IPS DF 6.9 (cell line): ENCODE data around the gene SIRT7.

ENCODE experiments used
- DNase-seq: peaks from one replicate; pipeline ENCODE4 v3.0.0-alpha.2; 2013; ENCODE audit warnings: low read depth, low spot score
- H3K27ac ChIP-seq: one replicate; pipeline ENCODE4 v1.5.1; 2013; ENCODE audit warnings: low read length, control low read depth
- H3K27me3 ChIP-seq: 2 replicates; pipeline ENCODE4 v1.6.1; 2013; ENCODE audit warnings: mild to moderate bottlenecking, low read length; ENCODE audit not compliant: control insufficient read depth, insufficient read depth
- H3K36me3 ChIP-seq: 2 replicates; pipeline ENCODE4 v1.6.1; 2013; ENCODE audit warnings: low read length; ENCODE audit not compliant: control insufficient read depth, insufficient read depth
- H3K4me1 ChIP-seq: 2 replicates; pipeline ENCODE4 v1.6.1; 2013; ENCODE audit warnings: low read length; ENCODE audit not compliant: control insufficient read depth, insufficient read depth
- H3K4me3 ChIP-seq: 2 replicates; pipeline ENCODE4 v1.5.1; 2013; ENCODE audit warnings: mild to moderate bottlenecking, low read length
- H3K9me3 ChIP-seq: 2 replicates; pipeline ENCODE4 v1.6.1; 2013; ENCODE audit warnings: low read length, inconsistent platforms; ENCODE audit not compliant: control insufficient read depth, insufficient read depth
- WGBS: extraction: QIAGEN DNeasy Blood & Tissue Kit; methylation state at CpG from one replicate; pipeline ENCODE4 v1.1.7; 2013; ENCODE audit warnings: mixed read lengths, missing lambda C conversion rate; ENCODE audit not compliant: insufficient read length, insufficient coverage; 5-methylcytosine and 5-hydroxymethylcytosine counted together

SIRT7 gene

DNA sequence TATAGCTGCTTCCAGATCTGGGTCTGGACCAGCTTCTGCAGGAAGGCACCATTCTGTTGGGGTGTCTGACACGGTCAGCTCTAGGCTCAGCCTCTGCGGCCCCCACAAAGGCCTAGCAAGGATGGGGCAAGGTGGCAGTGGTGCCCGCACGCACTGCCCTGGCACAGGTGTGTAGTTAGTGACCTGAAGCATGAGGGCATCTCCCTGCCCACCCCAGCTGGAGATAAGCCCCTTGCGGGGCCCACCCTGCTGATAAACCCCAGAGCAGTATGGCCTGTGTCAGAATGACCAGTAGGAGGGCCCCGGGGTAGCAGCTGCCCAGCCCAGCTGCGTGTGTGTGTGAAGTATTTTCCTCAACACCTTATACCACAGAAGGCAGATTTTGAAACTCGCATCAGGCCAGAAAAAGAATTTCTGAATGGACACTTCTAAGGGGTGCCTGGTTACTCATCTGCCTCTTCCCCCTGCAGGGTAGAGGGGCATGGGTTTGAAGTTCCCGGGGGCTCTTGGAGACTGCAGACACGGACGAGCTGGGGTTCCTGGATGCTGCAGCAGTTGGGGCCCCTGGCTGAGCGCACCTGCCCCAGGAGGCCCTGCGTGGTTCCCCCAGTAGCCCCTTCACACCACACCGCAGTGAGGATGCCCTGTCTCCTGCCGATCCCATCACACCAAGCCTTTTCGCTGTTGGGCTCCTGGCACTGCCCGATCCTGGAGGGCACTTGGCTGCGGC is 51.4 kb downstream of the SIRT7 start:
- Histone ChIP-seq H3K9me3 (no peaks in the 10 kb centered on the region), H3K4me1 (peaks cover 3% of the 10 kb centered on the region), H3K27me3 (no peaks in the 10 kb centered on the region), H3K27ac (no peak overlapping the region), H3K4me3 (no peak overlapping the region), H3K36me3 (peaks cover 7% of the 10 kb centered on the region; the same call in 1 of the 2 replicates)
- no peak for DNase-seq
- no CpG with 5 or more reads among the region's 18 CpGs for WGBS

DNA sequence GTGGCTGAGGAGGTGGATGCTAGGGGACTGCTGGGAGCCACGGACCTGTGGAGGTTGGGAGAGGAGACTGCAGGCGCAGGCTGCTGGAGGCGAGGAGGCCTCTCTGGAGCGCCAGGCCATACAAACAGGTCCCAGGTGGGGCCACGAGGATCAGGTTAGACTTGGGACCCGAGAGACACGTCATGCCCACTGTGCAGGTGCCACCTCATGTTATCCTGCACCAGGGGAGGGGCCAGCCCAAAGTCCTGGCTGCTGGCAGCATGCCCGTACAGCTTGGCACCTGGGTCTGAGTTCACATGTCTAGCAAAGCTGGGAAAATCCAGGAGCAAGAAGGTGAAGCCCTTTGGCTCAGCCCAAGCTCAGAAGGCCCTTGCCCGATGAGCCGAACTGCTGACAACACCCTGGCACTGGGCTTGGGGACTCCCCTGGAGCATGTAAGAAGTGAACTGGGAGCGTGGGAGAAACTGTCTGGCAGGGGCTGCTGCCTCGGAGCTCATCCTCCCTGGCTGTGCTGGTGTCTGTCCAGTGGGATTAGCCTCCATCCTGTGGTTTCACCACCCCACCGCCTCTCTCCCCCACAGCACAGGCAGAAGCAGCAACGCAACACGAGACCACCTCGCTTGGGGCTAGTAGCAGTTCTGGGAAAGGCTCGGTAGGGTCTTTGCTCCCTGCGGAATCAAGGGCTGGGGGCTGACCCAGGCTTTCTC is 52.1 kb downstream of the SIRT7 start:
- Histone ChIP-seq H3K36me3 (peaks cover 7% of the 10 kb centered on the region; the same call in 1 of the 2 replicates), H3K4me1 (peaks cover 3% of the 10 kb centered on the region), H3K27me3 (no peaks in the 10 kb centered on the region), H3K4me3 (no peak overlapping the region), H3K27ac (no peak overlapping the region), H3K9me3 (no peaks in the 10 kb centered on the region)
- WGBS, result no CpG with 5 or more reads among the region's 18 CpGs
- no peak for DNase-seq

DNA sequence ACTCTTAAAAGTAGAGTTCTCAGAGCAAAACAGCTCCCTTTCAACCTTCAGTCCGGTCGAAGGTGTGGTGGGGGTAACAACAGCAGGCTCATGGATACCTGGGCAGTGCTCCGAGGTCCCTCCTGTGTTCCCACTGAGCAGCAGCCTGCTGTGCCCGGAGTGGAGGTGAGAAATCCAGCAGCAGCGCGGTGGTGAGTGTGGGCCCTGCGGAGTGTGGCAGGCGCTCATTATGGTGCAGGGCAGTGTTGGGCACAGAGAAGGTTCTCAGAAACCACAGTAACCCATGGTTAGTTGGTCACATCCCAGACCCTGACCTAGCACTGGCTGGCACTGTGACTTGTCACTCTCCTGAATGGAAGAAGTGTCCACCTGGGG is 52.6 kb downstream of the SIRT7 start:
- Histone ChIP-seq H3K27ac (no peak overlapping the region), H3K27me3 (no peaks in the 10 kb centered on the region), H3K36me3 (peaks cover 7% of the 10 kb centered on the region; the same call in 1 of the 2 replicates), H3K4me1 (peaks cover 3% of the 10 kb centered on the region), H3K9me3 (no peaks in the 10 kb centered on the region), H3K4me3 (no peak overlapping the region)
- no CpG with 5 or more reads among the region's 8 CpGs for WGBS
- no peak for DNase-seq

DNA sequence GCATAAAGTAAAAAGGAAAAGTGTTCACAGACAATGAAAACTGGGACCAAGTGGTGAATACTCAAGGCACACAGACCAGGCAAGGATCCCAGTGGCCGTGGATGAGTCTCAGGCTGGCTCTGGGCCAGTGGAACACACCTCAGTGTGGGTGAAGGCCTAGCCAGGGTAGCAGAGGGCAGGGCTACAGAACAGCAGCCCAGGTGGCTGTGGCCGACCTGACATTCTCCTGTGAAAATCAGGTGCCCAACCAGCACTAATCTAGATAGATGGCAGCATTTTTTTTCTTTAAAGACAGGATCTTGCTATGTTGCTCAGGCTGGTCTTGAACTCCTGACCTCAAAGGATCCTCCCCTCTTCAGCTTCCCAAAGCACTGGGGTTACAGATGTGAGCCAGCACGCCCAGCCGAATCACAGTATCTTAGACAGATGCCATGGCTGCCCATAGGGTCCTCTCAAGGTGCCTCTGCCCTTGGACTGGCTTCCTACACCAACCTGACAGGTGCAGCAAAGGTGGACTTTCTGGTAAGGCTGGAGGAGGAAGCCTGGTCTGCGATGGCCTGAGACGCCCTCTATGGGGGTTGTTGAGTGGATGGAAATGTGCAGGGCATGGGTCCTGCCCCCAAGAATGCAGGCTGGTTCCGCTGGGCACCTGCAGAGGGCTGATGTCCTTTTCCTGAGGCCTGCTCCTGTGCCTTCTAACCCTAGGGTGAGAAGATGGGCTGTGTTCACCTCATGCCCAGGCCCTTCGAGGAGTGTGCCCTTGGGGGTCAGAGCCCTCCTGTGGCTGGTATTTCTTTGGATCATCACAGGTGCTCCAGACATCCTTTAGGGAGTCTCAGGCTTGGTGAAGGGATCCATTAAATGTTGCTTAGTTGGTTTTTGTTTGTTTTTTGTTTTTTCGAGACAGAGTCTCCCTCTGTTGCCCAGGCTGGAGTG is 53.9 kb downstream of the SIRT7 start:
- no peak overlapping the region for H3K27ac ChIP-seq
- WGBS, result no CpG with 5 or more reads among the region's 9 CpGs
- no peak for DNase-seq
- H3K4me3 ChIP-seq, result no peak overlapping the region
- H3K27me3 ChIP-seq, result no peaks in the 10 kb centered on the region
- H3K9me3 ChIP-seq, result no peaks in the 10 kb centered on the region
- H3K36me3 ChIP-seq, result peaks cover 7% of the 10 kb centered on the region; the same call in 1 of the 2 replicates
- no peaks in the 10 kb centered on the region for H3K4me1 ChIP-seq

DNA sequence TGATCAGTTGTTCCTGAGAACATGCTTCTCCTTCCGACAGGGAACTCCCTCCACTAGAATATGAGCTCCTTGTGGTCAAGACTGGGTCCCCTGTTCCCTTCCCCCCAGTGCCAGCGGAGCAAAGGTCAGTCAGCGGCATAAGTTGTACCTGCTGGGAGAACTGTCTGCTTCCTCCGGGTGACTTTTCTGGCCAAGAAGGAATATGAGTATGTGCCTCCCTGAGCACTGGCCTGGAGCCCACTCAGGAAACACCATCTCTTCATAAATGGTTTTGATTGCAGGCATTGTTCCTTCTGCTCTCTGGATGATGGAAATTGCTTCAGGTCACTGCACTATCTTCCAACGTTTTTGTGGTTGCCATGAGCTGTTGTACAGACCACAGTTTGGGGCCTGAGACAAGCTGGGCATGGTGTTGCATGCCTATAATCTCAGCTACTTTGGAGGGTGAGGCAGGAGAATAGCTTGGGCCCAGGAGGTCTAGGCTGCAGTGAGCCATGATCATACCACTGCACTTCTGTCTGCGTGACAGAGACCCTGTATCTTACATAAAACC is 54.8 kb downstream of the SIRT7 start:
- Histone ChIP-seq H3K9me3 (no peaks in the 10 kb centered on the region), H3K27ac (no peak overlapping the region), H3K4me3 (no peak overlapping the region), H3K4me1 (no peaks in the 10 kb centered on the region), H3K27me3 (no peaks in the 10 kb centered on the region), H3K36me3 (peaks cover 12% of the 10 kb centered on the region)
- no peak for DNase-seq
- WGBS, result no CpG with 5 or more reads among the region's 6 CpGs
